Tibial artery (tissue), 4 donors: ENCODE results near the gene PSMB1.
"Not testable (repeated sequence)": the region's sequence is repeated elsewhere in the genome, so short reads cannot be mapped to it uniquely, and the experiment has no call there.

Source experiments
- DNase-seq, 2 donors: peaks; one replicate each; pipeline ENCODE4 v3.0.0-alpha.2; 2019
- H3K27ac ChIP-seq, 2 donors: fragments of 200-600 bp; sonication (generic) in 1 of 2; 1 replicate in 1 of 2; 2 replicates in 1 of 2; pipeline ENCODE4 v1.5.1; 2018 to 2019; ENCODE audit warnings: mild to moderate bottlenecking in 1 of 2
- H3K27me3 ChIP-seq, 2 donors: fragments of 200-600 bp; sonication (generic) in 1 of 2; one replicate each; pipeline versions ENCODE4 v1.5.1 to v1.6.0; 2016 to 2019
- H3K36me3 ChIP-seq, 3 donors: fragments of 200-600 bp; sonication (generic) in 2 of 3; one replicate each; pipeline ENCODE4 v1.5.1; 2016 to 2019; ENCODE audit warnings: mild to moderate bottlenecking in 2 of 3
- H3K4me1 ChIP-seq, 4 donors: fragments of 200-600 bp; sonication (generic) in 2 of 4; 1 replicate in 3 of 4; 2 replicates in 1 of 4; pipeline ENCODE4 v1.5.1; 2016 to 2019
- H3K4me3 ChIP-seq, 2 donors: fragments of 200-600 bp; sonication (generic) in 1 of 2; 1 replicate in 1 of 2; 2 replicates in 1 of 2; pipeline ENCODE4 v1.5.1; 2018 to 2019; ENCODE audit warnings: mild to moderate bottlenecking in 2 of 2
- H3K9me3 ChIP-seq, 3 donors: fragments of 200-600 bp; sonication (generic) in 1 of 3; one replicate each; pipeline ENCODE4 v1.5.1; 2016 to 2019
- intact Hi-C: fragments of 100-400 bp; cut with DNase I; formaldehyde crosslinking; loops from one replicate; pipeline ENCODE4 v1.15.0; 2023; ENCODE audit warnings: low total_unique reads
- TF ChIP-seq, protein P1 (sequence below), 2 experiments: fragments of 200-600 bp in 1 of 2; fragments of 450-650 bp in 1 of 2; IDR thresholded peaks; one replicate each; pipeline ENCODE4 v1.5.1; 2017 to 2019; ENCODE audit warnings: antibody characterized with exemption in 2 of 2, mild to moderate bottlenecking in 1 of 2, moderate library complexity in 1 of 2

The PSMB1 gene

DNA sequence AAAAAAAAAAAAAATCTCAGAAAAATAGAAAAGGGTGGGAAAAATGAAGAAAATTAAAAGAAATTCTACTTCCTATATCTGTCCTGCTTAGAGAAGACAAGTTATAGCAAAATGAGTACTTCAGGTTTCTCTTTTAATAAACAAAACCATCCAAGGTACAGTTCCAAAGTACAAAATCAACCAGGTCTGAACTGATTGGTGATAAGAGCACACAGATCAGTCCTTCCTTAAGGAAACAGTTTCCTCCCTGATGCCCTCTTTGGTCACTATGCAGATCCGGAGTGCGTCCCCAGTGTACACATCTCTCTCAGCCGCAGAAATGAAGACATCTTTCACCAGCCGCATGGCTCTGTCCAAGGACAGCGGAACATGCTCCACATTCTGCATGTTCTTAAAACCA is 18.1 kb downstream of the PSMB1 start:
- peaks cover 63 to 86% (median 72%) of the 10 kb centered on the region in 3 donors for H3K36me3 ChIP-seq
- TF ChIP-seq, protein P1, sequence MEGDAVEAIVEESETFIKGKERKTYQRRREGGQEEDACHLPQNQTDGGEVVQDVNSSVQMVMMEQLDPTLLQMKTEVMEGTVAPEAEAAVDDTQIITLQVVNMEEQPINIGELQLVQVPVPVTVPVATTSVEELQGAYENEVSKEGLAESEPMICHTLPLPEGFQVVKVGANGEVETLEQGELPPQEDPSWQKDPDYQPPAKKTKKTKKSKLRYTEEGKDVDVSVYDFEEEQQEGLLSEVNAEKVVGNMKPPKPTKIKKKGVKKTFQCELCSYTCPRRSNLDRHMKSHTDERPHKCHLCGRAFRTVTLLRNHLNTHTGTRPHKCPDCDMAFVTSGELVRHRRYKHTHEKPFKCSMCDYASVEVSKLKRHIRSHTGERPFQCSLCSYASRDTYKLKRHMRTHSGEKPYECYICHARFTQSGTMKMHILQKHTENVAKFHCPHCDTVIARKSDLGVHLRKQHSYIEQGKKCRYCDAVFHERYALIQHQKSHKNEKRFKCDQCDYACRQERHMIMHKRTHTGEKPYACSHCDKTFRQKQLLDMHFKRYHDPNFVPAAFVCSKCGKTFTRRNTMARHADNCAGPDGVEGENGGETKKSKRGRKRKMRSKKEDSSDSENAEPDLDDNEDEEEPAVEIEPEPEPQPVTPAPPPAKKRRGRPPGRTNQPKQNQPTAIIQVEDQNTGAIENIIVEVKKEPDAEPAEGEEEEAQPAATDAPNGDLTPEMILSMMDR (IDR thresholded peaks at IDR 0.05) = no peak
- no peak for DNase-seq
- H3K4me1 ChIP-seq = no peaks in the 10 kb centered on the region
- H3K27me3 ChIP-seq = no peaks in the 10 kb centered on the region
- H3K27ac ChIP-seq = no peak overlapping the region
- H3K9me3 ChIP-seq = no peaks in the 10 kb centered on the region
- H3K4me3 ChIP-seq = no peak overlapping the region
- intact Hi-C loops = no loop called here

DNA sequence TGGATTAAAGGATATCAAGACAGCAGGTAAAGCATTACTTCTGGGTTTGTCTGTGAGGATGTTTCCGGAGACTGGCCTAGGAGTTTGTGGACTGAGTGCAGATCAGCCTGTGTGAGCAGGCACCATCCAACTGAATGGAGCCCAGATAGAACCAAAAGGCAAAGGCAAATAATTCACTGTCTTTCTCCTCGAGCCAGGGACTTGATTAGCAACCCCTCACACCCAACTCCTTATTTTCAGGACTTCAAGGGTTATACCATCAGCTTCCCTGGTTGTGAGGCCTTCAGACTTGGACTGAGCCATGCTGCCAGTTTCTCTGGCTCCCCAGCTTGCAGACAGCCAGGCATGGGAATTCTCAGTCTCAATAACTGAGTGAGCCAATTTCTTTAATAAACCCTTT is 19.3 kb downstream of the PSMB1 start:
- H3K36me3 ChIP-seq = peaks cover 59 to 75% (median 60%) of the 10 kb centered on the region in 3 donors

DNA sequence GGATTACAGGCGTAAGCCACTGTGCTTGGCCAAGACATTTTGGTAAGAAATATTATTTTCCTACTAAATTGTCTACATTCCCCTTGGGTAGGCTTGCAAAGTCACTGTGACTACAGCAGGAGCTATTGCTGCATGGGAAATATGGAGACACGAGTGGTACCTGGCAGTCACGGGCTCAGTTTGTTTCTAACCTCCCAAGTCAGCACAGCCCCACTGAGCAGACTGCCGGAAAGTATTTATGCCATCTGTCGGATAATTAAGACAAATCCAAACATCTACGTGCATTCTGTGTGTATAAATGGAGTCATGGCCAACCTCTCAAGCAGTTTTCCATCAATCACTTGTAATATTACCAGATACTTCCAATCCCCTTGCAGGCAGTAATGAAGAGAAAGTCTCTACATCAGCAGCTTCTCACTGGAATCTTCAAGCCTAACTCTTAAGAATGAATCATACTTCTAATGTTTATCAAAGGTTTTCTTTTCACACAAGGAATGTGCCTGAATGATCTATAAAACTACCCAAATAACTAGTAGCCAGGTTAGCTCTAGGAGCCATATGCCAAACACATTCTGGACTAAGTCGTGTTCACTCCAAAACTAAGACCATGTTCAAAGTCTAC is 20.1 kb downstream of the PSMB1 start:
- H3K27ac ChIP-seq = no peak overlapping the region
- peaks cover 51 to 67% (median 54%) of the 10 kb centered on the region in 3 donors for H3K36me3 ChIP-seq
- no peak for DNase-seq

More for the DNA sequence above, 19.3 kb downstream of the PSMB1 start:
- H3K4me1 ChIP-seq = no peaks in the 10 kb centered on the region
- intact Hi-C loops = loop anchor here (5.0 kb wide), 1 partner anchor 746 kb away; no protein-coding TSS in a partner anchor
- H3K27ac ChIP-seq = no peak overlapping the region
- DNase-seq = no peak
- H3K4me3 ChIP-seq = no peak overlapping the region
- TF ChIP-seq, protein P1 (IDR thresholded peaks at IDR 0.05) = no peak
- H3K27me3 ChIP-seq = no peaks in the 10 kb centered on the region
- H3K9me3 ChIP-seq = no peaks in the 10 kb centered on the region

DNA sequence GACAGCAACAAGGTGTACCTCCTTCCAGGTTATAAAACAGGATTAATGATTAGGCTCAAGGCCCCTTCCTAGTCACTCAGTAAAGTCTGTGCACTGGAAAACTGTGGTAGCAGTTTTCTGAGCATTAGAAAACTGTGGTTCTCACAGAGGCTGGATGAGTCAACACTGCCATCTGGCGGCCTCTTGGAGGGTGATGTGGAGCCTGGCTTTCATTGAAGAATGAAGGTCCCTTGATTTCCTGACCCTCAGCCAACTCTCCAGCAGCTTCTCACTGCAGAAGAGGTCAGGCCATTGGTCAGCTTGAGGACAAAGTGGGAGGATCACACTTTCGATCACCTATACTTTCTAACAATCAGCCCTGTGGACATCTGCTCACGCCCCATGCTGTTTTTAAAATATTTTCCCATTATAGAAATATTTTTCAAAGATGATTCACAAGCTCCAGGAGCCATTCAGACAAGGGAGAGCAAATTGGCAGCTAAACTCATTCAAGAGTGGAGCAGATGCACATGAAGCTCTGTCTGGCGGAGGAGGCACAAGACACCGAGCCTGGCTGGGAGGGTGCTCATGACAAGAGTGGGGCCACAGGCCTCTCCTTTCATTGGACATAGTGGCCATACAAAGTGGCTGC is 23.2 kb downstream of the PSMB1 start:
- H3K9me3 ChIP-seq = no peaks in the 10 kb centered on the region
- peaks cover 21 to 37% (median 23%) of the 10 kb centered on the region in 3 donors for H3K36me3 ChIP-seq
- TF ChIP-seq, protein P1 (IDR thresholded peaks at IDR 0.05) = peak; percentile 72 to 79
- DNase-seq = peak; percentile 65 to 73
- intact Hi-C loops = loop anchor here (5.0 kb wide), 2 partner anchors 698 to 743 kb away; no protein-coding TSS in a partner anchor
- no peak overlapping the region for H3K4me3 ChIP-seq
- H3K4me1 ChIP-seq = no peaks in the 10 kb centered on the region
- H3K27me3 ChIP-seq = no peaks in the 10 kb centered on the region
- H3K27ac ChIP-seq = no peak overlapping the region

More for the DNA sequence above, 20.1 kb downstream of the PSMB1 start:
- Histone ChIP-seq H3K27me3 (no peaks in the 10 kb centered on the region), H3K4me1 (no peaks in the 10 kb centered on the region), H3K9me3 (no peaks in the 10 kb centered on the region), H3K4me3 (no peak overlapping the region)
- intact Hi-C loops = loop anchor here (5.0 kb wide), 1 partner anchor 746 kb away; no protein-coding TSS in a partner anchor
- TF ChIP-seq, protein P1 (IDR thresholded peaks at IDR 0.05) = no peak

DNA sequence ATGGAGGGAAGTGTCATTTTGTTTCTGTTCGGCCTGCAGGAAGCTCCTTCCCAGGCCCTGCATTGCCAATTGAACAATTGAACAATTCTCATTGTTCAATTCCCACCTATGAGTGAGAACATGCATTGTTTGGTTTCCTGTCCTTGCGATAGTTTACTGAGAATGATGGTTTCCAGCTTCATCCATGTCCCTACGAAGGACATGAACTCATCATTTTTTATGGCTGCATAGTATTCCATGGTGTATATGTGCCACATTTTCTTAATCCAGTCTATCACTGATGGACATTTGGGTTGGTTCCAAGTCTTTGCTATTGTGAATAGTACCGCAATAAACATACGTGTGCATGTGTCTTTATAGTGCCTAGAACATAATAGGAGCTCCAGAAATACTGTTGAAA is 25.1 kb downstream of the PSMB1 start:
- not testable (repeated sequence) for DNase-seq, H3K27me3 ChIP-seq, H3K4me3 ChIP-seq, H3K4me1 ChIP-seq, H3K27ac ChIP-seq, H3K9me3 ChIP-seq
- H3K36me3 ChIP-seq = peaks cover 7 to 17% (median 7%) of the 10 kb centered on the region in 3 donors
- intact Hi-C loops = loop anchor here (5.0 kb wide), 1 partner anchor 696 kb away; no protein-coding TSS in a partner anchor

DNA sequence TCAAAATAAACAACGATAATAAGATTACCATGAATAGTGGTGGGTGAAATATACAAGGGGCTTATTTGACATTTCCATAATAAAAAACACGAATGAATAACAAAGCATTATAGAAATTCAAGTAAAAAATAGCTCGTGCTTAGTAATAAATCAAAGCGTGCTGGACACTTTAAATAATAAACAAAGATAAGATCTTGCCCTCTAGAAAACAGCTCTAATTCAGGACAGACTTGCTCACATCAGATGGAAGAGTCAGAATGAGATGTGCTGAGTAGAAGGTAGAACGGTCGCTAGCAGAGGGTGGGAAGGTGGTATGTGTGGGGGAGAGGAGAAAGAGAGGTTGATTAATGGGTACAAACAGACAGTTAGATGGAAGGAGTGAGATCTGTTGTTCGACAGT is 27.3 kb downstream of the PSMB1 start:
- intact Hi-C loops = loop anchor here (5.0 kb wide), 1 partner anchor 693 kb away; no protein-coding TSS in a partner anchor
- Histone ChIP-seq H3K4me1 (no peaks in the 10 kb centered on the region), H3K27me3 (no peaks in the 10 kb centered on the region), H3K36me3 (no peaks in the 10 kb centered on the region), H3K27ac (no peak overlapping the region), H3K4me3 (no peak overlapping the region), H3K9me3 (no peaks in the 10 kb centered on the region)
- TF ChIP-seq, protein P1 (IDR thresholded peaks at IDR 0.05) = no peak
- no peak for DNase-seq
